ENCODE results near the gene NHLRC3. TPM values are rescaled to one million over a fixed set of nuclear protein-coding genes. Genes with fewer than 3 reads are reported as not detected.

NHLRC3 gene
- total and polyA plus RNA-seq, 2 experiments from 2014 or later = 13.1 to 16.6 TPM

DNA sequence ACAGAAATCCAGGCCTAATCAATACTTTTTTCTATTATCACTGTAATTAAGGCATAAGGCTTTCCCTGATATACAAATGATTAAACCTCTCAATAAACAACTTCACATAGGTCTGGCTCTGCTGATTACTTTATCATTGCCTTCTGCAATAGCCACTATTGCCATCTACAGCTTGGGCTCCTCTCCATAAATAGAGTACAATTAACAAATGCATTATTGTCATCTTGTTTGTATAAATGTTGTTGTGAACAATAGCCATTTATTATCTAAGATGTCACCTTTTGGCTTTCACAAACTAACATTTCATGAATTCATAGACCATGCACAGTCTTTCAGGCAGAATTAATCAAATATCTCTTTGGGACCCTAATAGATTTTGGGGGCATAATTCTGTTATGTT, 53.3 kb downstream of the NHLRC3 start:
- Histone ChIP-seq H3K27me3 (no peaks in the 10 kb centered on the region), H3K36me3 (no peaks in the 10 kb centered on the region), H3K9me3 (ENCODE audit: low read depth) (no peaks in the 10 kb centered on the region), H3K27ac (no peak overlapping the region), H3K4me1 (ENCODE audit: low read depth) (no peaks in the 10 kb centered on the region), H3K4me3 (no peak overlapping the region)
- TF ChIP-seq, protein P1, sequence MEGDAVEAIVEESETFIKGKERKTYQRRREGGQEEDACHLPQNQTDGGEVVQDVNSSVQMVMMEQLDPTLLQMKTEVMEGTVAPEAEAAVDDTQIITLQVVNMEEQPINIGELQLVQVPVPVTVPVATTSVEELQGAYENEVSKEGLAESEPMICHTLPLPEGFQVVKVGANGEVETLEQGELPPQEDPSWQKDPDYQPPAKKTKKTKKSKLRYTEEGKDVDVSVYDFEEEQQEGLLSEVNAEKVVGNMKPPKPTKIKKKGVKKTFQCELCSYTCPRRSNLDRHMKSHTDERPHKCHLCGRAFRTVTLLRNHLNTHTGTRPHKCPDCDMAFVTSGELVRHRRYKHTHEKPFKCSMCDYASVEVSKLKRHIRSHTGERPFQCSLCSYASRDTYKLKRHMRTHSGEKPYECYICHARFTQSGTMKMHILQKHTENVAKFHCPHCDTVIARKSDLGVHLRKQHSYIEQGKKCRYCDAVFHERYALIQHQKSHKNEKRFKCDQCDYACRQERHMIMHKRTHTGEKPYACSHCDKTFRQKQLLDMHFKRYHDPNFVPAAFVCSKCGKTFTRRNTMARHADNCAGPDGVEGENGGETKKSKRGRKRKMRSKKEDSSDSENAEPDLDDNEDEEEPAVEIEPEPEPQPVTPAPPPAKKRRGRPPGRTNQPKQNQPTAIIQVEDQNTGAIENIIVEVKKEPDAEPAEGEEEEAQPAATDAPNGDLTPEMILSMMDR (IDR thresholded peaks at IDR 0.05; ENCODE audit: low read depth, low read length) = no peak
- DNase-seq (ENCODE audit: low read depth in 1 of 2, low spot score in 1 of 2) = no peak

- Histone ChIP-seq H3K27ac (no peak overlapping the region), H3K27me3 (no peaks in the 10 kb centered on the region)
- DNase-seq (ENCODE audit: low read depth in 1 of 2, low spot score in 1 of 2) = no peak
These were observed 57.2 kb downstream of the NHLRC3 start for GRCh38 chr13:39095500-39095899.

GRCh38 chr13:39099231-39099630, 61.0 kb downstream of the NHLRC3 start:
- Histone ChIP-seq H3K4me1 (ENCODE audit: low read depth) (peaks cover 19% of the 10 kb centered on the region), H3K36me3 (no peaks in the 10 kb centered on the region), H3K27me3 (no peaks in the 10 kb centered on the region), H3K4me3 (no peak overlapping the region), H3K9me3 (ENCODE audit: low read depth) (no peaks in the 10 kb centered on the region), H3K27ac (no peak overlapping the region)
- no peak for DNase-seq (ENCODE audit: low read depth in 1 of 2, low spot score in 1 of 2)
- TF ChIP-seq, protein P1 (IDR thresholded peaks at IDR 0.05; ENCODE audit: low read depth, low read length) = no peak

More at GRCh38 chr13:39095500-39095899, 57.2 kb downstream of the NHLRC3 start:
- TF ChIP-seq, protein P1 (IDR thresholded peaks at IDR 0.05; ENCODE audit: low read depth, low read length) = no peak
- no peak overlapping the region for H3K4me3 ChIP-seq
- no peaks in the 10 kb centered on the region for H3K36me3 ChIP-seq
- no peaks in the 10 kb centered on the region for H3K4me1 ChIP-seq (ENCODE audit: low read depth)
- H3K9me3 ChIP-seq (ENCODE audit: low read depth) = no peaks in the 10 kb centered on the region

Other genes with a start within 250 kb of the NHLRC3 start
- not detected in 2 replicates for gene STOML3, start 47.6 kb upstream of the NHLRC3 start, total RNA-seq
- gene STOML3, start 47.6 kb upstream of the NHLRC3 start, polyA plus RNA-seq = not detected in 2 replicates
- gene PROSER1, start 367 bp upstream of the NHLRC3 start, total RNA-seq = 10.7 and 14.0 TPM in 2 replicates
- gene PROSER1, start 367 bp upstream of the NHLRC3 start, polyA plus RNA-seq = 13.1 and 18.3 TPM in 2 replicates